Measurements from ENCODE around the gene C19orf81.

The C19orf81 gene

GRCh38 chr19:50679177-50680125, 30.2 kb downstream of the C19orf81 start:
- DNase-seq (ENCODE audit: low read depth in 2 of 2) = peak; percentile 66 to 75

GRCh38 chr19:50686310-50687032, 37.2 kb downstream of the C19orf81 start:
- no peak for DNase-seq (ENCODE audit: low read depth in 2 of 2)

GRCh38 chr19:50688766-50689165, 39.5 kb downstream of the C19orf81 start:
- no peak for DNase-seq (ENCODE audit: low read depth in 2 of 2)

GRCh38 chr19:50690439-50690838, 41.2 kb downstream of the C19orf81 start:
- no peak for DNase-seq (ENCODE audit: low read depth in 2 of 2)

GRCh38 chr19:50693064-50693975, 44.1 kb downstream of the C19orf81 start:
- no peak for DNase-seq (ENCODE audit: low read depth in 2 of 2)

GRCh38 chr19:50694815-50695145, 45.5 kb downstream of the C19orf81 start:
- DNase-seq (ENCODE audit: low read depth in 2 of 2) = no peak

- no peak for DNase-seq (ENCODE audit: low read depth in 2 of 2)
Measured at GRCh38 chr19:50695251-50696093, 46.2 kb downstream of the C19orf81 start.

GRCh38 chr19:50696094-50696483, 46.8 kb downstream of the C19orf81 start:
- DNase-seq (ENCODE audit: low read depth in 2 of 2) = no peak

GRCh38 chr19:50697414-50698124, 48.3 kb downstream of the C19orf81 start:
- DNase-seq (ENCODE audit: low read depth in 2 of 2) = no peak

- DNase-seq (ENCODE audit: low read depth in 2 of 2) = no peak
Measured at GRCh38 chr19:50701367-50701985, 52.2 kb downstream of the C19orf81 start.

- no peak for DNase-seq (ENCODE audit: low read depth in 2 of 2)
Measured at GRCh38 chr19:50702158-50702870, 53.1 kb downstream of the C19orf81 start.

- DNase-seq (ENCODE audit: low read depth in 2 of 2) = no peak
Measured at GRCh38 chr19:50702871-50703829, 53.9 kb downstream of the C19orf81 start.

GRCh38 chr19:50703915-50704796, 54.9 kb downstream of the C19orf81 start:
- no peak for DNase-seq (ENCODE audit: low read depth in 2 of 2)

GRCh38 chr19:50705422-50706019, 56.3 kb downstream of the C19orf81 start:
- no peak for DNase-seq (ENCODE audit: low read depth in 2 of 2)

- DNase-seq (ENCODE audit: low read depth in 2 of 2) = no peak
Measured at GRCh38 chr19:50706387-50706786, 57.1 kb downstream of the C19orf81 start.

GRCh38 chr19:50708179-50708879, 59.1 kb downstream of the C19orf81 start:
- DNase-seq (ENCODE audit: low read depth in 2 of 2) = no peak
